COLO829 (cell line): ENCODE results near the gene LHX3.
A peak's percentile ranks its signal among the peaks of the same experiment; 100 is the strongest.

Experiments
- DNase-seq: peaks from one replicate; pipeline ENCODE4 v3.0.0; 2012; ENCODE audit warnings: low spot score

Gene LHX3

GRCh38 chr9:136226680-136227407 lies 21.9 kb upstream of the LHX3 start:
- DNase-seq, result no peak

DNA sequence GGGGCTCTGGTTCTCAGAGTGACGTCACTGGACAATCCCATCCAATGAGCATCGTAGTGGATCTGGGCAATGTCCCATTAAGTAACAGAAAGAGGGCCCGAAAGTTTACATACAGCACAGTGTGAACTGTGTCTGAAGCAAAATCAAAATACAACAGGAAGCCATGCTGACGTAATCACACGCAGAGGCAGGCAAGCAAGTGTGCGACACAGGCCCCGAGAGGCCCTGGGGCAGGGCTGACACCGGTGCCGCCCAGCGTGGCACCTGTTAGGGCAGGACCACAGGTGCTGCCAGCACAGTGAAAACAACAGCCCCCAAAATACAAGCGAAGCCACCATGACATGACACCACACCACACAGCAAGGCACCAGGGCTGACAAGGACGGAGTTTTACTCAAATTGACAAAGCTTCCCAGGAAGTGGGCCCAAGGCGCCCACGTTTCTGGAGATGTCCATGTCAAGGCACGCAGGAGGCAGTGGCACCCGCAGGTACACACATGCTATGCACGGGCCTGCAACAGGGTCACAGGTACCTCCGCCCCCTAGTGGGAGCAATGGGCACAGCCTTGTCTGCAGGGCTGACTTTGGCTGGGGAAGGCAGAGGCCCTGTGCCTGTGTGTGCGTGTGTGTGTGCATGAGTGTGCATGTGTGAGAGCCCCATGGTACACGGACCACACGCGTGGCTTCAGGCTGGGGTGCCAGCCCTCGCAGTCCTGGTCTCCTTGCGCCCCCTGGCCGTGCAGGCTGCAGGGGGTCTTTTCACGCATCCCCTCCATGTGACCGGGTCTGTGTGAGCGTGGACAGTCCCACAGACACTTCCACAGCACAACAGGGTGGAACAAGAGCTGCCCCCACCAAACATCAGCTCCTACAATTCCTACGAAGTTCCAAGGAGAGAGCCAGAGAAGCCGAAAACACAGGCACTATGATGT lies 21.1 kb upstream of the LHX3 start:
- DNase-seq, result peak; percentile 50

GRCh38 chr9:136225366-136225747 lies 20.4 kb upstream of the LHX3 start:
- DNase-seq, result no peak

GRCh38 chr9:136223871-136224640 lies 19.1 kb upstream of the LHX3 start:
- no peak for DNase-seq

GRCh38 chr9:136222906-136223285 lies 18.0 kb upstream of the LHX3 start:
- DNase-seq, result no peak

DNA sequence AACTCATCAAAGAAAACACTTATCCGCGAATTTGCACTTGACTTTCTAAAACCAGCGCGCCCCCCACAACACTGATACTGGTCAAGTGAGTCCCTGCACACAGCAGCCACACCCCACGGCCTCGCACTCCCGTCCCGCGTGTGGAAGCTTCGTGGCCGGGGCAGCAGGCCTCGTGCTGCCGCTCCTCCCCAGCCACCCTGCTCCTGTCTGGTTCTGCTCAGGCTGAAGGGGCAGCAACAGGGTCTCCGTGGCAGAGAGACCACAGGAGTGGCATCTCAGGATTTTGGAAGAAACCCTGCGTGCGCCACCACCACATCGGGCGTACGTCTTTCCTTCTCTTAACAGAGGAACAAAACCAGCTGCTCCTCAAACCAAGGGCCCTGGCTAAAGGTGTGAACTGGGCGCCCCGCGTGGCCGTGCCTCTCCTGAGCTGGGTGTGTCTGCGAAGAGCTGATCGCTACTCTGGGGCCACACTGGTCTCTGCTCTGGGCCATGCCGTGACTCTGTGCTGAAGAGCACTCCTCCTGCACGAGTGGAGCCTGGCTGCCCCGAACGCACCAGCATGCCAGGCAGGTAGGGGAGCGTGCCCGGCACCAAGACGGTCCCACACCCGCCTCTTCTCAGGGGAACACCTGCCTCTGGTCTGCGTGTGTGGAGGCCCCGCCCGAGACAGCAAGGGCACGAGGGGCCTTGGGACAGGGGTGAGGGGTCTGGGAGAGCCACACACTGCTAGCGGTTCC lies 17.4 kb upstream of the LHX3 start:
- no peak for DNase-seq

DNA sequence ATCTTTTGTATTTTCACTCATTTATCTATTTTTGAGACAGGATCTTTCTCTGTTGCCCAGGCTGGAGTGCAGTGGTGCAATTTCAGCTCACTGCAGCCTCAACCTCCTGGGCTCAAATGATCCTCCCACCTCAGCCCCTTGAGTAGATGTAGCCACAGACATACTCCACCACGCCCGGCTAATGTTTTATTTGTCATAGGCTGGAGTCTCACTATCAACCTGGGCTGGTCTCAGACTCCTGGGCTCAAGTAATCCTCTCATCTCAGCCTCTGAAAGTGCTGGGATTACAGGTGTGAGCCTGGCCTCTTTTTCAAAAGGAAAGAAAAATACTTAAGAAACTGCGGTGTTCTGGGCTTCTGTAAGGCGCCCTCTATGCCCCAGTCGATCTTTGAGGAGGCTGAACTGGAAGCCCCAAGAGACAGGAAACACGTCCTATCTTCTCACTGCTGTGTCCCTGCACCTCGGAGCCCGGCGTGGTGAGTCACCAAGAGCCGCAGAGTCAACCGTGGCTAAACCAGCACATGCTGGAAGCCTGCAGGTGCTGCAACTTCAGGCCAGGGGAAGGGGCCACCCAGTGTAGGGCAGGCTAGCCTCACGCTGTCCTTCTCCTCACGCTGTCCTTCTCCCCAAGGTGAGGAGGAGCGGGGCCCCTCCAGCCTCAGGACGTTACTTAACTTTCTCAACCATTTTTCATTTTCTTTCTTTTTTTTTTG lies 15.2 kb upstream of the LHX3 start:
- no peak for DNase-seq

DNA sequence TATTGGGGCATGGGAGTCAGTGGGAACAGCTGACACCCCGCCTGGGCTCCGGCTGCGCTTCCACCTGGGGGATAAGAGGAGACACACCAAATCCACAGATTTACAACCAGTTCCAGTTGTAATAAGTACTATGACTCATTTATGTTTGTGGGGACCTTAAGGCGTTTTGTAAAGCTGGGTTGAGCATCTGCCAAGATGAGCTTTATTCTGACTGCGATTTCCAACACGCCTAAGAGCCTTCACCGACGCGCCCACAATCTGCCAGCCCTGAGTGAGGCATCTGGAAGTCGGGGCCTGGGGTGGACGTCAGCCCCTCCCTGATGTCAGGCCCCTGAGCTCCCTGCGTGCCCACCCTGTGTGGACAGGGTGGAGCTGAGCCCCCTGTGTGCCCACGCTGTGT lies 14.3 kb upstream of the LHX3 start:
- DNase-seq, result no peak

DNA sequence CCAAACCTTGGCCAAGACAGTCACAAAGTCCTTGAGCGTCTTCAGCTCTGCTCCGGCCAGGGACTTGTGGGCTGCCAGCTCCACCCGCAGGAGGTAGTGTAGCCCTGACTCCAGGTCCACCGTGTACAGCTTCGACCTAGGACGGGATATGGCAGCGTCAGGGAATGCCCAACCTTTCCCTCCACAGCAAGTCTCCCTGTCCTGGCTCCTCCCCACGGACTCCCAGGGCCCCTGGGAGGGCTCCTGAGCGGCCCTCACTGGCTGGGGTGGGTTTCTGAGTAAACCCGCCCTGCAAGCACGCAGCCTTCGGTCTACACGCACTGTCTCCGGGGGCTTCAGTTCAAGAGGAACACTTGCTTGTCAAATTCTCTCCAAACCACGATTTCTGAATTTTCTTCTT lies 13.7 kb upstream of the LHX3 start:
- no peak for DNase-seq

- no peak for DNase-seq
Observed at GRCh38 chr9:136218271-136218670, 13.3 kb upstream of the LHX3 start.

- no peak for DNase-seq
Observed at GRCh38 chr9:136216541-136217244, 11.8 kb upstream of the LHX3 start.

DNA sequence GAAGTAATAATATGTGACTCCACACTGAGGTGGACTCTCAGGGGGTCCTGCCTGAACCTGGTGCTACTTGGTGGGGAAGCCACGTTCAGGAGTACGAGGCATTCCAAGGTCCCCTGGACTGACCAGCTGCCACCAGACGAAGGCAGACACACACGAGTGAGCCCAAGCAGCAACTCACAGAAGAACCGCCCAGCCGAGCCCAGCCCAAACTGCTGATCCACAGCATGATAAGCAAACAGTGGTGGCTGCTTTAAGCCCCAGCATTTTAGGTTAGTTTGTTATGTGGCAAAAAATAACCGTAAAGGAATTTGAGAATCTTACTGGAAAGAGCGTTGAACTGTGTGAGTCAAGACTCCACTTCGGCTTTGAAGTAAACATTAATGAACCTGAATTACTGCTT lies 8.8 kb upstream of the LHX3 start:
- no peak for DNase-seq

- no peak for DNase-seq
Observed at GRCh38 chr9:136212345-136212950, 7.5 kb upstream of the LHX3 start.

DNA sequence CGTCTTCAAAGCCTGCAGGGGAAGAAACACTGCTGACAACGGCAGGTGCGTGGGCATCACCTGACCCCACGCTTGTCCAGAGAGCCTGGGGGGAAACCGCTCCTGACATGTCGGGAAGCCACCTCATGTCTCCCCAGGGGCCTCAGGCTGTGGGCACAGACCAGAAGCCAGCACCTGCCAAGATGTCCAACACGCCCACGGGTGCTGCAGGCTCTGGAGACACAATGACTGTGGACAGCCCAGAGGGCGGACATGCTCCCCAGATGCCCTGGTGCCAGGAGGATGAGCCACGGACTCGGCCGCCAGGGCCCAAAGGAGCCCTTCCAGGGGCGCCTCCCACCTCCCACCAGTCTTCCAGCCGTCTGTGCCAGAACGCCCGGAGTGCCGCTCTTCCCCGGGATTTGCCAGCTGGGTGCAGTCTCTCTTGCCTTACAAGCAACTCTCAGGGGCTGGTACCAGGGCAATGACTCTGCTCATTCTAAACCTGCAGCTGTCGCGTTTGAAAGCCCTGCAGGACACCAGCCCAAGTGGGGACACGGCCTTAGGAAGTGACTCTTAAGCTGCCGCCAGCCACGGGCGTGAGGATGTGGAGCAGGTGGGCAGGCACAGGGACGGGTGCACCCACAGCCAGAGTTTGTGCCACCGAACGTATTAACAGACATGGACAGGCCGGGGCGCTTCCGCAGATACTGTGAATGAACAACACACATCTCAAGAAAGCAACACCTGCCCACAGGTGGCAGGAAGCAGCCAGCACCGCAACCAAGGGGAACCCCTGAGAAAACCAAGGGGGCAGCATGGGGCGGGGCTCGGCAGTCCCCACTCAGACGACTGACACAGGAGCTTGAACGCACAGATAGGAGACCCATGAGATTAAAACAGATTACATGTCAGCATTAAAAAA lies 6.8 kb upstream of the LHX3 start:
- DNase-seq, result no peak

GRCh38 chr9:136211006-136211405 lies 6.1 kb upstream of the LHX3 start:
- no peak for DNase-seq

DNA sequence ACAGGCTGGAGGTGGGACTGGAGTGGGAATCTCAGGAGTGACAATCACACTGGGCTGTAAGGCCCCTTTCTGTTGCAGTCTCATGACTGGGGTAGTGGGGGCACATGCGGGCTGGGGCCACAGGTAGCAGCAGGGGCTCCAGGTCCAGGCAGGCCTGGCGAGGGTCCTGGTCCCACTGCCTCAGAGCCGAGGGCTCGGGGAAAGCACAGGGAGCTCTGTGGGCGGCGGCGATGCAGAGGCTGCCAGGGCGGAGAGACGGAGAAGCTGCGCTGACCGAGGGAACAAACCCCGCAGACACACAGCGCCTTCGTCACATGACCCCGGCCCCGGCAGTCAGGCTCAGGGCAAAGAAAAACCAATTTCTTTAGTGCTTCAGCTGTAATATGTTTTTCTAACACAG lies 5.3 kb upstream of the LHX3 start:
- no peak for DNase-seq

DNA sequence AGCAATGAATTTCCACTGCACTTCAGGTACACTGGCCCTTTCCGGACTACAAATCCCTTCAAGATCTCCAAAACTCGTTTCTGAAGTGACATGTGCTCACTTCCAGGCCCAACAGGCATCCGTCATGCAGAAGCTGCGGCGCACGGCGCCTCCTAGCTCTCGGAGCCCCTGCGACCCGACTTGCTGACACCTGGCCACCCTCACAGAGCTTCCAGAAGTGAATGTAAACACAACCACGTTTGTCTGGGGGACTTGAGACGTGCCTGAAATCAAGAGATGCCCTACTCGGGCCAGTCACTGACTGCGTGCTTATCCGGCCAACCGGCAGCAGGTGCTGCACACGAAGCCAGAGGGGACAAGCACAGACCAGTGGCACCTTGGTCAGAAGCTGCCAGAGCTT lies 4.9 kb upstream of the LHX3 start:
- DNase-seq, result no peak

GRCh38 chr9:136209232-136209631 lies 4.3 kb upstream of the LHX3 start:
- no peak for DNase-seq

- no peak for DNase-seq
Observed at GRCh38 chr9:136208675-136209074, 3.7 kb upstream of the LHX3 start.
